DOHH2 (cell line): ENCODE measurements around the gene POLD4.

Experiments used
- EZH2phosphoT487 ChIP-seq: fragments of 200-600 bp; sonication (generic); IDR thresholded peaks from 2 replicates; pipeline ENCODE4 v1.6.1; 2017; ENCODE audit warnings: borderline replicate concordance, mild to moderate bottlenecking, antibody characterized with exemption, low read length, moderate library complexity, mixed read lengths
- TF ChIP-seq, protein P1 (sequence below): fragments of 200-600 bp; sonication (generic); IDR thresholded peaks from one replicate; pipeline ENCODE4 v1.5.1; 2014; ENCODE audit warnings: antibody characterized with exemption, mild to moderate bottlenecking, low read depth, low read length; ENCODE audit not compliant: poor library complexity, severe bottlenecking

DNA sequence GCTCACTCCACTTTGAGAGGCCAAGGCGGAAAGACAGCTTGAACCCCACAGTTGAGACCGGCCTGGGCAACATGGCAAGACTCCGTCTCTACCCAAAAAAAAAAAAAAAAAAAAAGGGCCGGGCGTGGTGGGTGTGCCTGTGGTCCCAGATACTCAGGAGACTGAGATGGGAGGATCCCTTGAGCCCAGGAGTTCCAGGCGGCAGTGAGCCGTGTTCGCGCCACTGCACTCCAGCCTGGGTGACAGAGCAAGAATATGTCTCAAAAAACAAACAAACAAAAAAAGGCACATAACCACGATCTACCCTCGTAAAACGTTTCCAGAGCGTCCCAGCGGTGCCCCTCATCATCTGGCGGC is 37.6 kb upstream of the POLD4 start:
- TF ChIP-seq, protein P1, sequence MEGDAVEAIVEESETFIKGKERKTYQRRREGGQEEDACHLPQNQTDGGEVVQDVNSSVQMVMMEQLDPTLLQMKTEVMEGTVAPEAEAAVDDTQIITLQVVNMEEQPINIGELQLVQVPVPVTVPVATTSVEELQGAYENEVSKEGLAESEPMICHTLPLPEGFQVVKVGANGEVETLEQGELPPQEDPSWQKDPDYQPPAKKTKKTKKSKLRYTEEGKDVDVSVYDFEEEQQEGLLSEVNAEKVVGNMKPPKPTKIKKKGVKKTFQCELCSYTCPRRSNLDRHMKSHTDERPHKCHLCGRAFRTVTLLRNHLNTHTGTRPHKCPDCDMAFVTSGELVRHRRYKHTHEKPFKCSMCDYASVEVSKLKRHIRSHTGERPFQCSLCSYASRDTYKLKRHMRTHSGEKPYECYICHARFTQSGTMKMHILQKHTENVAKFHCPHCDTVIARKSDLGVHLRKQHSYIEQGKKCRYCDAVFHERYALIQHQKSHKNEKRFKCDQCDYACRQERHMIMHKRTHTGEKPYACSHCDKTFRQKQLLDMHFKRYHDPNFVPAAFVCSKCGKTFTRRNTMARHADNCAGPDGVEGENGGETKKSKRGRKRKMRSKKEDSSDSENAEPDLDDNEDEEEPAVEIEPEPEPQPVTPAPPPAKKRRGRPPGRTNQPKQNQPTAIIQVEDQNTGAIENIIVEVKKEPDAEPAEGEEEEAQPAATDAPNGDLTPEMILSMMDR, result no peak
- TF ChIP-seq EZH2phosphoT487, result no peak
